Esophagus muscularis mucosa (tissue), 4 donors: ENCODE measurements around the gene SYT9. TPM values are rescaled to one million over a fixed set of nuclear protein-coding genes. Genes with fewer than 3 reads are reported as not detected.

Experiments
- DNase-seq: peaks from one replicate; pipeline ENCODE4 v3.0.0-alpha.2; 2017; ENCODE audit errors: extremely low spot score
- H3K27ac ChIP-seq, 4 donors: fragments of 200-600 bp; sonication (generic); replicated peaks in 1 of 4; 1 replicate in 3 of 4; 2 replicates in 1 of 4; pipeline ENCODE4 v1.5.1; 2016 to 2019; ENCODE audit warnings: mild to moderate bottlenecking in 1 of 4
- H3K27me3 ChIP-seq, 4 donors: fragments of 200-600 bp; sonication (generic); one replicate each; pipeline versions ENCODE4 v1.5.1 to v1.6.0; 2016 to 2019
- H3K36me3 ChIP-seq, 4 donors: fragments of 200-600 bp; sonication (generic); one replicate each; pipeline ENCODE4 v1.5.1; 2016 to 2019
- H3K4me1 ChIP-seq, 4 donors: fragments of 200-600 bp; sonication (generic); one replicate each; pipeline ENCODE4 v1.5.1; 2016 to 2019
- H3K4me3 ChIP-seq, 4 donors: fragments of 200-600 bp; sonication (generic); 1 replicate in 2 of 4; 2 replicates in 2 of 4; pipeline ENCODE4 v1.5.1; 2016 to 2019; ENCODE audit warnings: mild to moderate bottlenecking in 4 of 4, moderate library complexity in 1 of 4
- H3K9me3 ChIP-seq, 4 donors: fragments of 200-600 bp; sonication (generic); 1 replicate in 3 of 4; 2 replicates in 1 of 4; pipeline ENCODE4 v1.5.1; 2016 to 2019
- EP300 ChIP-seq: sonication (generic); formaldehyde crosslinking; IDR thresholded peaks from one replicate; pipeline ENCODE4 v1.6.1; 2017; ENCODE audit warnings: antibody characterized with exemption
- POLR2A ChIP-seq: fragments of 450-650 bp; IDR thresholded peaks from one replicate; pipeline ENCODE4 v1.6.1; 2017; ENCODE audit warnings: antibody characterized with exemption, moderate library complexity, mild to moderate bottlenecking, low read depth
- POLR2AphosphoS5 ChIP-seq, 2 donors: sonication (generic); formaldehyde crosslinking; IDR thresholded peaks; one replicate each; pipeline ENCODE4 v1.6.1; 2017; ENCODE audit warnings: antibody characterized with exemption in 2 of 2
- WGBS: methylation state at CpG from one replicate; pipeline ENCODE4 v1.1.5; 2018; 5-methylcytosine and 5-hydroxymethylcytosine counted together
- intact Hi-C: fragments of 100-400 bp; cut with DNase I; formaldehyde crosslinking; loops from one replicate; pipeline ENCODE4 v1.15.1; 2023
- total RNA-seq, 4 donors: library from RNA; depleted of rRNA; stranded (reverse); fragments of >200 nt; gene quantifications; one replicate each; pipeline versions ENCODE4 v1.1.0 to v1.2.1, GENCODE V29; 2016
- TF ChIP-seq, protein P1 (sequence below), 3 experiments: fragments of 200-600 bp in 2 of 3; fragments of 450-650 bp in 1 of 3; sonication (generic) in 2 of 3; IDR thresholded peaks; one replicate each; pipeline ENCODE4 v1.5.1; 2017 to 2019; ENCODE audit warnings: antibody characterized with exemption in 3 of 3, mild to moderate bottlenecking in 2 of 3, moderate library complexity in 1 of 3

The SYT9 gene
- total RNA-seq, 4 donors from 2014 or later: 0.13 to 0.33 (median 0.29) TPM; not detected in 1

DNA sequence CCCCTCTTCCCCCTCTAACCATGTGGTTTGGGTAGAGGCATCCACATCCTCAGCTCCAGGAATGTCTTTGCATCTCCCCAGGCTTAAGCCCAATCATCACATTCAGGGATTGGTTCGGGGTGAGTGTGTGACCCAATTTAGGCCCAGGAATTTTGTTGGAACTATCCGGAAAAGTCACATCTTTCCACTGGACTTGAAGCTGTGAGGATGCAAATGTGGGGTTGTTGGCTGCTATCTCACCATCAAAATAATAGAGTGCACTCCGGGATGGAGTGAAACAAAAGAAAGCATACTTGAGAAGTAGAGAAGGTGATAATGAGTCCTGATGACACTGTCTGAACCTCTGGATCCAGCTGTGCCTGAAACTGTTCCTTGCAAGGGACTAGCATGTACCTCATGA is 199.8 kb downstream of the SYT9 start:
- no peak for DNase-seq
- Histone ChIP-seq H3K36me3 (no peaks in the 10 kb centered on the region), H3K9me3 (no peaks in the 10 kb centered on the region), H3K27ac (no peak overlapping the region), H3K4me3 (no peak overlapping the region), H3K27me3 (no peaks in the 10 kb centered on the region), H3K4me1 (no peaks in the 10 kb centered on the region)
- intact Hi-C loops: no loop called here
- WGBS: 78% methylated on average over 3 of the region's 3 CpGs
- no peak for TF ChIP-seq EP300
- TF ChIP-seq, protein P1, sequence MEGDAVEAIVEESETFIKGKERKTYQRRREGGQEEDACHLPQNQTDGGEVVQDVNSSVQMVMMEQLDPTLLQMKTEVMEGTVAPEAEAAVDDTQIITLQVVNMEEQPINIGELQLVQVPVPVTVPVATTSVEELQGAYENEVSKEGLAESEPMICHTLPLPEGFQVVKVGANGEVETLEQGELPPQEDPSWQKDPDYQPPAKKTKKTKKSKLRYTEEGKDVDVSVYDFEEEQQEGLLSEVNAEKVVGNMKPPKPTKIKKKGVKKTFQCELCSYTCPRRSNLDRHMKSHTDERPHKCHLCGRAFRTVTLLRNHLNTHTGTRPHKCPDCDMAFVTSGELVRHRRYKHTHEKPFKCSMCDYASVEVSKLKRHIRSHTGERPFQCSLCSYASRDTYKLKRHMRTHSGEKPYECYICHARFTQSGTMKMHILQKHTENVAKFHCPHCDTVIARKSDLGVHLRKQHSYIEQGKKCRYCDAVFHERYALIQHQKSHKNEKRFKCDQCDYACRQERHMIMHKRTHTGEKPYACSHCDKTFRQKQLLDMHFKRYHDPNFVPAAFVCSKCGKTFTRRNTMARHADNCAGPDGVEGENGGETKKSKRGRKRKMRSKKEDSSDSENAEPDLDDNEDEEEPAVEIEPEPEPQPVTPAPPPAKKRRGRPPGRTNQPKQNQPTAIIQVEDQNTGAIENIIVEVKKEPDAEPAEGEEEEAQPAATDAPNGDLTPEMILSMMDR (IDR thresholded peaks at IDR 0.05): no peak
- TF ChIP-seq POLR2AphosphoS5 (IDR thresholded peaks at IDR 0.05): no peak
- TF ChIP-seq POLR2A: no peak

DNA sequence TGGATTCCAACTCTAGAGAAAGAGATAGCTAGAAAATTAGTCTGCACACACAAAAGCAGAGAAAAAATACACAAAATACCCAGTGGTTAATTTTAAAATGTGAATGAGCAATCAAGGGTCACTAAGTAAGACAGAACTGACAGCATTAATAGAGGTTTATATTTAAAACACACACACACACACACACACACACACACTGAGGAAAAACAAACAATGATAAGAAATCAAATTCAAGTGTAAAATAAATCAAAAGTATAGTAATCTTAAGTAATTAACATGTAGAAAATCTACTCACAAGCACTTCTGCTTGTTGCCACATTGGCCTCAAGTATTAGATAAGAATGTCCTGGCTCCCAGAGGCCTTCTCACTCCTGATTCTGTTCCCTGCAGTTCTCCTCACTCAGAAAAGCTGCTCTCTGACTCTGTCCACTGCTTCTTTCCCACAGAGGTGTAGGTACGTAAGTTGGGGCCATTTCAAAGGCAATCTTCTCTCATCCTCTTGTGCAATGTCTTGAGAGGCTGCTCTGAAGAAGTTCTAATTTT is 200.3 kb downstream of the SYT9 start:
- DNase-seq: no peak
- H3K27ac ChIP-seq: no peak overlapping the region
- TF ChIP-seq EP300 (no peak), POLR2AphosphoS5 (IDR thresholded peaks at IDR 0.05) (no peak), POLR2A (no peak)
- TF ChIP-seq, protein P1 (IDR thresholded peaks at IDR 0.05): no peak
- no peaks in the 10 kb centered on the region for H3K36me3 ChIP-seq
- no peak overlapping the region for H3K4me3 ChIP-seq
- WGBS: 84% methylated on average over 1 of the region's 1 CpG
- intact Hi-C loops: no loop called here
- no peaks in the 10 kb centered on the region for H3K9me3 ChIP-seq
- H3K27me3 ChIP-seq: no peaks in the 10 kb centered on the region
- H3K4me1 ChIP-seq: no peaks in the 10 kb centered on the region

GRCh38 chr11:7454854-7455253 is 203.2 kb downstream of the SYT9 start:
- TF ChIP-seq EP300 (no peak), POLR2A (no peak), POLR2AphosphoS5 (IDR thresholded peaks at IDR 0.05) (no peak)
- TF ChIP-seq, protein P1 (IDR thresholded peaks at IDR 0.05): no peak
- 78% methylated on average over 2 of the region's 2 CpGs for WGBS
- intact Hi-C loops: no loop called here

GRCh38 chr11:7457211-7457610 is 205.5 kb downstream of the SYT9 start:
- H3K4me3 ChIP-seq: no peak overlapping the region
- H3K27ac ChIP-seq: no peak overlapping the region
- 47% methylated on average over 1 of the region's 1 CpG for WGBS
- H3K9me3 ChIP-seq: no peaks in the 10 kb centered on the region
- intact Hi-C loops: no loop called here
- no peaks in the 10 kb centered on the region for H3K27me3 ChIP-seq
- TF ChIP-seq, protein P1 (IDR thresholded peaks at IDR 0.05): no peak
- no peak for TF ChIP-seq POLR2A
- no peak for TF ChIP-seq EP300
- TF ChIP-seq POLR2AphosphoS5 (IDR thresholded peaks at IDR 0.05): no peak
- H3K4me1 ChIP-seq: no peaks in the 10 kb centered on the region
- no peak for DNase-seq
- H3K36me3 ChIP-seq: no peaks in the 10 kb centered on the region

More at GRCh38 chr11:7454854-7455253, 203.2 kb downstream of the SYT9 start:
- Histone ChIP-seq H3K27ac (no peak overlapping the region), H3K36me3 (no peaks in the 10 kb centered on the region), H3K4me1 (no peaks in the 10 kb centered on the region), H3K9me3 (no peaks in the 10 kb centered on the region), H3K27me3 (no peaks in the 10 kb centered on the region), H3K4me3 (no peak overlapping the region)
- no peak for DNase-seq

DNA sequence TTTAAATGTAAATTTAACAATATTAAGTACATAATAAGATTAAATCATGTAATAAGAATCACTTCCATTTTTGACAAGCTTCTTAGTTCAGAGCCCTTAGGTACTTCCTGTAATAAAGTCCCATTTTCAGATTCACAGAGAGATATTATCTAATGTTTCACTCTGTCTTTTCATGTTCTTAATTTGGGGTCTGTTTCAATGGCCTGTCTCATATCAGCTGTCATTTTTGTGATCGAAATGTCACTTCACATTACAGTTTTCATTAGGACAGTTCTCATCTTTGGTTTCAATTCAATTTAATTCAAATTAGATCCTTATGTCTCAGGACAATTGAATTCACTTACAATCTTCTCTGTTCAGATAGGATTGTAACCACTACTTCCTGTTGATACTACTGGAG is 211.0 kb downstream of the SYT9 start:
- DNase-seq: no peak
- no peaks in the 10 kb centered on the region for H3K36me3 ChIP-seq
- H3K9me3 ChIP-seq: no peaks in the 10 kb centered on the region
- intact Hi-C loops: no loop called here
- TF ChIP-seq, protein P1 (IDR thresholded peaks at IDR 0.05): no peak
- TF ChIP-seq EP300: no peak
- TF ChIP-seq POLR2A: no peak
- no peak for TF ChIP-seq POLR2AphosphoS5 (IDR thresholded peaks at IDR 0.05)
- WGBS: 87% methylated on average over 1 of the region's 1 CpG
- H3K27ac ChIP-seq: no peak overlapping the region
- H3K4me1 ChIP-seq: no peaks in the 10 kb centered on the region
- H3K4me3 ChIP-seq: no peak overlapping the region
- no peaks in the 10 kb centered on the region for H3K27me3 ChIP-seq
